ENCODE data around the gene HOXC10. TPM values are rescaled to one million over a fixed set of nuclear protein-coding genes. Genes with fewer than 3 reads are reported as not detected.

Gene HOXC10
- total RNA-seq, 1 donor from 2014 or later: not detected

DNA sequence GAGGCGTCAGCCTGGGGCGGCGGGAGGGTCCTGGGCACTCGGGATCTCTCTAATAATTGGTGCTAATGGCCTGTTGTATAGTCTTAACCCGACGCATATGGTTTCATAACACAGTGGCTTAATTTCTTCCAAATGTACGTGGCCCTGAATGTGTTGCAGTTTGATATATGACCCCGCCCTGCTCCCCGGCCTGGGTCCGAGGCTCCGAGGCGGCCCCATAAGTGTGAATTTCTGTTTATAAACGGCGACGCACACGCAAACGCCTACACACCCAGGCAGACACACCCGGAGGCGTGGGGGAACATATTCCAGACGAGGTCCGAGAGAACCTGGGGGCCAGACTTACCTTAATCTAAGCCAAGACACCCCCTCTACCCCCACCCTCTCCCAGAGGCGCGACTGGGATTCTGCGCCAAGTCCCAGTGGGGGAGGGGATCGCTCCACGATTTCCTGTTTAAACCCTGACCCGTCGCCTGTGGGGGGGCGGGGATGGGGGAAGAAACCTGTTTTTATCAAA lies 33.6 kb downstream of the HOXC10 start:
- intact Hi-C loops (cut with micrococcal nuclease): no loop called here
- peaks cover 29% of the 10 kb centered on the region for H3K4me1 Mint-ChIP-seq
- ChIA-PET POLR2A (no interaction called here), CTCF (interaction anchor here (1.8 to 2.5 kb wide), 2 partner anchors 14 to 183 kb away, joined by 8 to 12 read pairs; partner anchors contain the start of gene HOXC5)
- no peak for DNase-seq
- no peaks in the 10 kb centered on the region for H3K36me3 Mint-ChIP-seq (ENCODE audit: low read depth)
- ATAC-seq (ENCODE audit: low read depth): no peak
- TF ChIP-seq, protein P1, sequence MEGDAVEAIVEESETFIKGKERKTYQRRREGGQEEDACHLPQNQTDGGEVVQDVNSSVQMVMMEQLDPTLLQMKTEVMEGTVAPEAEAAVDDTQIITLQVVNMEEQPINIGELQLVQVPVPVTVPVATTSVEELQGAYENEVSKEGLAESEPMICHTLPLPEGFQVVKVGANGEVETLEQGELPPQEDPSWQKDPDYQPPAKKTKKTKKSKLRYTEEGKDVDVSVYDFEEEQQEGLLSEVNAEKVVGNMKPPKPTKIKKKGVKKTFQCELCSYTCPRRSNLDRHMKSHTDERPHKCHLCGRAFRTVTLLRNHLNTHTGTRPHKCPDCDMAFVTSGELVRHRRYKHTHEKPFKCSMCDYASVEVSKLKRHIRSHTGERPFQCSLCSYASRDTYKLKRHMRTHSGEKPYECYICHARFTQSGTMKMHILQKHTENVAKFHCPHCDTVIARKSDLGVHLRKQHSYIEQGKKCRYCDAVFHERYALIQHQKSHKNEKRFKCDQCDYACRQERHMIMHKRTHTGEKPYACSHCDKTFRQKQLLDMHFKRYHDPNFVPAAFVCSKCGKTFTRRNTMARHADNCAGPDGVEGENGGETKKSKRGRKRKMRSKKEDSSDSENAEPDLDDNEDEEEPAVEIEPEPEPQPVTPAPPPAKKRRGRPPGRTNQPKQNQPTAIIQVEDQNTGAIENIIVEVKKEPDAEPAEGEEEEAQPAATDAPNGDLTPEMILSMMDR (IDR thresholded peaks at IDR 0.05): no peak
- H3K4me3 Mint-ChIP-seq: peak overlapping the region; percentile 84
- peaks cover 64% of the 10 kb centered on the region for H3K27me3 Mint-ChIP-seq
- no peaks in the 10 kb centered on the region for H3K9me3 Mint-ChIP-seq
- peak overlapping the region; percentile 30 for H3K27ac Mint-ChIP-seq

DNA sequence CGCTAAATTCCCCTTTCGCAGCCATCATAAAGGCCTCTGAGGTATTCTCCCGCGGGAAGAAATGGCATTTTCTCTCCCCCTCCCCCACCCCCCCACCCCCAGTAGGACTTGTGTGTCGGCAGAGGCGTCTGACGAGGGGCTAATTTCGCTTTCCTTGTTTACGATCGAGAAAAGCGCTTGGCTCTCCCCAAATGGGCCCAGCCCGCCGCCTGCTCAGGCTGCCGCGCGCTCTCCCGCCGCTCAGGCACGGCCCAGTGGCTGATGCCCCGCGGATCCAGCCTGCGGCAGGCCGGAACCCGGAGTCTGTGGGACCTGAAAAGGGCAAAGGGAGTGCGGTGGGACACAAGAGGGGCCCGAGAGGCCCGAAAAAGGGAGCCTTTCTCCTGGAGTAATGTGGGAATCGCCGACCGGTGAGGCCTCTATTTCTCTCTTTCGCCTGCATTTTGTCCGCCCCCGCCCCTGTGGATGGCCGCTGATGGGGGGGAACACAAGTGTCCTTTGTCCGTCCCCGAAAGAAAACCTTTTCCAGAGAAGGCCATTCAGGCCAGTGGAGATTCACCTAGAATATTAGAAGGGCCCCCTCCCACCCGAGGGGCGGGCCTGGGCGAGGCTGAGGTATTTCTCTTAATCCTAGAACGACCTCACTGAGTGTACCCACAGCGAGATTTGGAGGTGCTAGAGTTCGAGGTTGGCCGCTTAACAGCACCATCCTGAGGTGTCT lies 34.3 kb downstream of the HOXC10 start:
- Mint-ChIP-seq H3K4me3 (no peak overlapping the region), H3K4me1 (peaks cover 29% of the 10 kb centered on the region), H3K36me3 (ENCODE audit: low read depth) (no peaks in the 10 kb centered on the region), H3K9me3 (no peaks in the 10 kb centered on the region), H3K27ac (no peak overlapping the region), H3K27me3 (peaks cover 63% of the 10 kb centered on the region)
- no peak for DNase-seq
- ATAC-seq (ENCODE audit: low read depth): no peak
- TF ChIP-seq, protein P1 (IDR thresholded peaks at IDR 0.05): no peak
- CTCF ChIA-PET: no interaction called here
- intact Hi-C loops (cut with micrococcal nuclease): no loop called here
- POLR2A ChIA-PET: no interaction called here

DNA sequence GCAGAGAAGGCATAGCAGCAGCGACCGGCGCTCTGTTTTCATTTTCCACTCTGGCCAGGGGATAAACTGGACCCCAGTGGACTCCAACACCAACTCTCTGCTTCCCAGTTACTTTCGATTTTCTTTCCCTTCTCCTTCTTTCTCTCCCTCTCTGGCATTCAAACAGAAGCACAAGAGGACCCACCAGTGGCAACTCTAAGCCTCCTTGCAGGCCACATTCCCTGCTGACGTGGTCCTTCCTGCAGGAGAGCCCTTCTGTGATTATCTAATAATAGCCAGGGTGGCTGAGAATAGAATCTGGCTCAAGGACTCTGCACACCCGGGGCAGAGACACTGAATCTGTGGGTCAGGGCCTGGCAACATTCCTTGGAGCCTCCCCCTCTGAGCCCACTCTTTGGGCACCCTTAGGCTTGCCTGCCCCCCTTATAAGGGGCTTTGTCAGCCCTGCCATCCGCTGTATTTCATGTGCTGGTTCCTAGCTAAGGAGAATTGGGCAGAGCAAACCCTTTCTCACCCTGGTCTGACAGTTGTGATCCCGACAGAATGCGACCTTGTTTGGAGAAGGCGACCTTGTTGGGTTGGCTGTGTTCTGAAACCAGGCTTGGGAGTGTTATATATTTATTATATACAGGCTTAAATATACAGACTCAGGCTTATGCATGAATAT lies 35.1 kb downstream of the HOXC10 start:
- intact Hi-C loops (cut with micrococcal nuclease): no loop called here
- DNase-seq (no peak), ATAC-seq (ENCODE audit: low read depth) (no peak)
- no peaks in the 10 kb centered on the region for H3K9me3 Mint-ChIP-seq
- H3K36me3 Mint-ChIP-seq (ENCODE audit: low read depth): no peaks in the 10 kb centered on the region
- POLR2A ChIA-PET: no interaction called here
- peak overlapping the region; percentile 59 for H3K4me3 Mint-ChIP-seq
- CTCF ChIA-PET: no interaction called here
- H3K27me3 Mint-ChIP-seq: peaks cover 55% of the 10 kb centered on the region
- TF ChIP-seq, protein P1 (IDR thresholded peaks at IDR 0.05): no peak
- H3K4me1 Mint-ChIP-seq: peaks cover 25% of the 10 kb centered on the region
- peak overlapping the region; percentile 69 for H3K27ac Mint-ChIP-seq

DNA sequence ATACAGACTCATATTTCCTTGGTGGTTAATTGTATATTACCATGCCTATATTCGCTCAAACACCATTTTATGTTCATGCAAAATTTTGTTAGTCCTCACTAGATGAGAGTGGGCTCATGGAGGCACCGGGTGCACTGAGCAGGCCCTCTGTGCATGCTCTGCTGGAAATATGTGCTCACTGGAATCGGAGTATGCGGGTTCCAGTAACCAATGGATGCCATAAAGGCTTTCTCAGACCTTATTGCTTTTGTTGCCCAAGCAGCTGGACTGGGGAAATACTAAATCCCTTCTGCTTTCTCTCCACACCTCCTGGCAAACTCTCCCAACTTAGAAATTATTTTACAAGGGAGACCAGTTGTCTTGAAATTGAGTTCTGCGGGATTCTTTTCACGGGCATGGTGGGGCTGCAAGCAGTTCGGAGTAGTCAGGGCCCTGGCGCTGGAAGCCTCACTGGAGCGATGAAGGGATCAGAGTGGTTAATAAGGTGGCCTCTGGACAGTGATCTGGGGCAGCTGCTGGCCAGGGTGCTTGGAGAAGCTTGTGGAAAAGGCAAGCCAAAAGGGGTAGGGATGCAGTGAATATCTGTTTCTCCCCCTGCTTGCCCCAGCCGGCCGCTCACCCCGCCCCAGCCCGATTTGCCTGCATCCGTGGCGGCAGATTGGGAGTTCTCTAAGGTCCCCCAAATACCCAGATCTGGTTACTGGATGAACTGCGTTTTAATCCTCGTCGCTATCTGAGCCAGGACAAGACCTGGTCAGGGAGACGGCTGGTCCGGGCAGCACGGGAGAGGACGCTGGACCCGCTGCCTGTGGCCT lies 35.9 kb downstream of the HOXC10 start:
- TF ChIP-seq, protein P1 (IDR thresholded peaks at IDR 0.05): no peak
- intact Hi-C loops (cut with micrococcal nuclease): no loop called here
- Mint-ChIP-seq H3K4me1 (peaks cover 25% of the 10 kb centered on the region), H3K27ac (no peak overlapping the region), H3K9me3 (no peaks in the 10 kb centered on the region), H3K27me3 (peaks cover 52% of the 10 kb centered on the region), H3K36me3 (ENCODE audit: low read depth) (no peaks in the 10 kb centered on the region), H3K4me3 (no peak overlapping the region)
- ChIA-PET POLR2A (no interaction called here), CTCF (no interaction called here)
- DNase-seq: no peak
- no peak for ATAC-seq (ENCODE audit: low read depth)
